Vagina (tissue), 2 donors: ENCODE results near the gene DCAF8. TPM values are rescaled to one million over a fixed set of nuclear protein-coding genes. Genes with fewer than 3 reads are reported as not detected.

Experiments used
- DNase-seq, 2 donors: peaks; one replicate each; pipeline ENCODE4 v3.0.0-alpha.2; 2017; ENCODE audit errors: extremely low spot score in 2 of 2
- H3K27ac ChIP-seq: fragments of 200-600 bp; sonication (generic); one replicate; pipeline ENCODE4 v1.5.1; 2019
- H3K27me3 ChIP-seq: fragments of 200-600 bp; sonication (generic); one replicate; pipeline ENCODE4 v1.5.1; 2019
- H3K36me3 ChIP-seq, 2 donors: fragments of 200-600 bp; sonication (generic); one replicate each; pipeline ENCODE4 v1.5.1; 2017 to 2019
- H3K4me1 ChIP-seq: fragments of 200-600 bp; sonication (generic); one replicate; pipeline ENCODE4 v1.5.1; 2019
- H3K4me3 ChIP-seq, 2 donors: fragments of 200-600 bp; sonication (generic); 1 replicate in 1 of 2; 2 replicates in 1 of 2; pipeline ENCODE4 v1.5.1; 2016 to 2019
- H3K9me3 ChIP-seq: fragments of 200-600 bp; sonication (generic); one replicate; pipeline ENCODE4 v1.5.1; 2019
- CTCF ChIP-seq, 3 experiments: fragments of 450-650 bp in 2 of 3; fragments of 200-600 bp in 1 of 3; sonication (generic) in 1 of 3; IDR thresholded peaks; one replicate each; pipeline ENCODE4 v1.5.1; 2017 to 2019; ENCODE audit warnings: antibody characterized with exemption in 3 of 3, mild to moderate bottlenecking in 2 of 3, moderate library complexity in 2 of 3
- POLR2A ChIP-seq, 2 donors: fragments of 450-650 bp; IDR thresholded peaks; one replicate each; pipeline ENCODE4 v1.6.1; 2017; ENCODE audit warnings: antibody characterized with exemption in 2 of 2, mild to moderate bottlenecking in 2 of 2, moderate library complexity in 2 of 2
- POLR2AphosphoS5 ChIP-seq, 2 donors: sonication (generic); formaldehyde crosslinking; IDR thresholded peaks; one replicate each; pipeline ENCODE4 v1.9.0; 2017; ENCODE audit warnings: antibody characterized with exemption in 2 of 2, mild to moderate bottlenecking in 2 of 2, low read depth in 1 of 2; ENCODE audit not compliant: insufficient read depth in 1 of 2
- intact Hi-C: fragments of 100-400 bp; cut with DNase I; formaldehyde crosslinking; loops from one replicate; pipeline ENCODE4 v1.15.1; 2023
- total RNA-seq: library from RNA; depleted of rRNA; stranded (reverse); fragments of >200 nt; gene quantifications from one replicate; pipeline ENCODE4 v1.2.3, GENCODE V29; 2016

DCAF8 gene
- total RNA-seq, 1 donor from 2014 or later: 145 TPM

- intact Hi-C loops: no loop called here
- no peaks in the 10 kb centered on the region for H3K9me3 ChIP-seq
- DNase-seq: no peak
- no peaks in the 10 kb centered on the region for H3K4me1 ChIP-seq
- TF ChIP-seq POLR2AphosphoS5 (IDR thresholded peaks at IDR 0.05; ENCODE audit: insufficient read depth in 1 of 2, low read depth in 1 of 2): no peak
- TF ChIP-seq CTCF (IDR thresholded peaks at IDR 0.05): no peak
- no peak for TF ChIP-seq POLR2A (IDR thresholded peaks at IDR 0.05)
- H3K4me3 ChIP-seq: no peak overlapping the region
- no peaks in the 10 kb centered on the region for H3K27me3 ChIP-seq
- no peaks in the 10 kb centered on the region for H3K36me3 ChIP-seq
- H3K27ac ChIP-seq: no peak overlapping the region
Measured at GRCh38 chr1:160168609-160169369, 93.6 kb downstream of the DCAF8 start.

GRCh38 chr1:160168016-160168415 lies 94.3 kb downstream of the DCAF8 start:
- Histone ChIP-seq H3K27me3 (no peaks in the 10 kb centered on the region), H3K4me1 (no peaks in the 10 kb centered on the region), H3K4me3 (no peak overlapping the region), H3K9me3 (no peaks in the 10 kb centered on the region), H3K27ac (no peak overlapping the region), H3K36me3 (no peaks in the 10 kb centered on the region)
- DNase-seq: no peak
- no peak for TF ChIP-seq POLR2AphosphoS5 (IDR thresholded peaks at IDR 0.05; ENCODE audit: insufficient read depth in 1 of 2, low read depth in 1 of 2)
- TF ChIP-seq CTCF (IDR thresholded peaks at IDR 0.05): no peak
- TF ChIP-seq POLR2A (IDR thresholded peaks at IDR 0.05): no peak
- intact Hi-C loops: no loop called here

- Histone ChIP-seq H3K27ac (no peak overlapping the region), H3K4me3 (no peak overlapping the region), H3K4me1 (no peaks in the 10 kb centered on the region), H3K36me3 (no peaks in the 10 kb centered on the region), H3K27me3 (no peaks in the 10 kb centered on the region), H3K9me3 (no peaks in the 10 kb centered on the region)
- intact Hi-C loops: no loop called here
- TF ChIP-seq POLR2AphosphoS5 (IDR thresholded peaks at IDR 0.05; ENCODE audit: insufficient read depth in 1 of 2, low read depth in 1 of 2): no peak
- TF ChIP-seq POLR2A (IDR thresholded peaks at IDR 0.05): no peak
- no peak for TF ChIP-seq CTCF (IDR thresholded peaks at IDR 0.05)
- no peak for DNase-seq
Measured at GRCh38 chr1:160167580-160167979, 94.8 kb downstream of the DCAF8 start.

GRCh38 chr1:160167056-160167455 lies 95.3 kb downstream of the DCAF8 start:
- intact Hi-C loops: no loop called here
- Histone ChIP-seq H3K9me3 (no peaks in the 10 kb centered on the region), H3K4me1 (no peaks in the 10 kb centered on the region), H3K27me3 (no peaks in the 10 kb centered on the region), H3K4me3 (no peak overlapping the region), H3K36me3 (no peaks in the 10 kb centered on the region), H3K27ac (no peak overlapping the region)
- DNase-seq: no peak
- no peak for TF ChIP-seq CTCF (IDR thresholded peaks at IDR 0.05)

GRCh38 chr1:160166166-160166868 lies 96.0 kb downstream of the DCAF8 start:
- Histone ChIP-seq H3K36me3 (no peaks in the 10 kb centered on the region), H3K4me1 (no peaks in the 10 kb centered on the region), H3K27me3 (no peaks in the 10 kb centered on the region), H3K9me3 (no peaks in the 10 kb centered on the region), H3K27ac (no peak overlapping the region), H3K4me3 (no peak overlapping the region)
- intact Hi-C loops: no loop called here
- no peak for DNase-seq
- TF ChIP-seq POLR2AphosphoS5 (IDR thresholded peaks at IDR 0.05; ENCODE audit: insufficient read depth in 1 of 2, low read depth in 1 of 2): no peak
- TF ChIP-seq CTCF (IDR thresholded peaks at IDR 0.05): no peak
- no peak for TF ChIP-seq POLR2A (IDR thresholded peaks at IDR 0.05)
